Smooth muscle cell (in vitro differentiated cells): ENCODE results near the gene PTAR1. TPM values are rescaled to one million over a fixed set of nuclear protein-coding genes. Genes with fewer than 3 reads are reported as not detected.

Experiments
- DNase-seq: peaks from one replicate; lab custom pipeline; 2025; ENCODE audit not compliant: unreplicated experiment; lab: John Stamatoyannopoulos, UW
- H2AFZ ChIP-seq: fragments of 200-600 bp; sonication (generic); 2 replicates; pipeline ENCODE4 v1.6.0; 2016; ENCODE audit warnings: antibody characterized with exemption, low read depth, mild to moderate bottlenecking
- H3F3A ChIP-seq: fragments of 200-600 bp; sonication (generic); 2 replicates; pipeline ENCODE4 v1.6.0; 2017; ENCODE audit warnings: antibody characterized with exemption, low read depth
- H3K27ac ChIP-seq: fragments of 200-600 bp; sonication (generic); 2 replicates; pipeline ENCODE4 v1.5.1; 2016; ENCODE audit warnings: low read depth, mild to moderate bottlenecking
- H3K27me3 ChIP-seq: fragments of 200-600 bp; sonication (generic); 2 replicates; pipeline ENCODE4 v1.6.1; 2016; ENCODE audit warnings: low read depth, mild to moderate bottlenecking
- H3K36me3 ChIP-seq: fragments of 200-600 bp; sonication (generic); 2 replicates; pipeline ENCODE4 v1.5.1; 2016; ENCODE audit warnings: low read depth
- H3K4me1 ChIP-seq: fragments of 200-600 bp; sonication (generic); 2 replicates; pipeline ENCODE4 v1.5.1; 2016; ENCODE audit warnings: low read depth
- H3K4me2 ChIP-seq: fragments of 200-600 bp; sonication (generic); 2 replicates; pipeline ENCODE4 v1.6.0; 2016; ENCODE audit warnings: mild to moderate bottlenecking
- H3K4me3 ChIP-seq: fragments of 200-600 bp; sonication (generic); 2 replicates; pipeline ENCODE4 v1.5.1; 2016; ENCODE audit warnings: mild to moderate bottlenecking
- H3K79me2 ChIP-seq: fragments of 200-600 bp; sonication (generic); 2 replicates; pipeline ENCODE4 v1.6.0; 2016; ENCODE audit warnings: low read depth, mild to moderate bottlenecking
- H3K9ac ChIP-seq: fragments of 200-600 bp; sonication (generic); 2 replicates; pipeline ENCODE4 v1.6.0; 2016; ENCODE audit warnings: low read depth
- H3K9me3 ChIP-seq: fragments of 200-600 bp; sonication (generic); replicated peaks from 2 replicates; pipeline ENCODE4 v1.5.1; 2016; ENCODE audit warnings: low read depth
- H4K20me1 ChIP-seq: fragments of 200-600 bp; sonication (generic); 2 replicates; pipeline ENCODE4 v1.6.0; 2016; ENCODE audit warnings: low read depth
- WGBS: methylation state at CpG from one replicate; pipeline ENCODE4 v1.1.7; 2016; ENCODE audit warnings: low lambda C conversion rate; 5-methylcytosine and 5-hydroxymethylcytosine counted together
- polyA plus RNA-seq: library from polyadenylated mRNA; unstranded; fragments of >200 nt; fragmentation: Nextera tagmentation; extraction: Ambion mirVana; gene quantifications from 2 replicates; pipeline ENCODE4 v1.2.1, GENCODE V29; 2016
- total RNA-seq: library from RNA; depleted of rRNA; stranded (reverse); fragments of >200 nt; gene quantifications from 2 replicates; pipeline ENCODE4 v1.2.3, GENCODE V29; 2014
- TF ChIP-seq, protein P1 (sequence below): fragments of 200-600 bp; sonication (generic); IDR thresholded peaks from 2 replicates; pipeline ENCODE4 v1.5.1; 2017; ENCODE audit warnings: borderline replicate concordance, mild to moderate bottlenecking, antibody characterized with exemption; ENCODE audit not compliant: insufficient read depth, poor library complexity, severe bottlenecking

Gene PTAR1
- total and polyA plus RNA-seq, 2 experiments from 2014 or later, result 6.8 to 98.8 TPM

DNA sequence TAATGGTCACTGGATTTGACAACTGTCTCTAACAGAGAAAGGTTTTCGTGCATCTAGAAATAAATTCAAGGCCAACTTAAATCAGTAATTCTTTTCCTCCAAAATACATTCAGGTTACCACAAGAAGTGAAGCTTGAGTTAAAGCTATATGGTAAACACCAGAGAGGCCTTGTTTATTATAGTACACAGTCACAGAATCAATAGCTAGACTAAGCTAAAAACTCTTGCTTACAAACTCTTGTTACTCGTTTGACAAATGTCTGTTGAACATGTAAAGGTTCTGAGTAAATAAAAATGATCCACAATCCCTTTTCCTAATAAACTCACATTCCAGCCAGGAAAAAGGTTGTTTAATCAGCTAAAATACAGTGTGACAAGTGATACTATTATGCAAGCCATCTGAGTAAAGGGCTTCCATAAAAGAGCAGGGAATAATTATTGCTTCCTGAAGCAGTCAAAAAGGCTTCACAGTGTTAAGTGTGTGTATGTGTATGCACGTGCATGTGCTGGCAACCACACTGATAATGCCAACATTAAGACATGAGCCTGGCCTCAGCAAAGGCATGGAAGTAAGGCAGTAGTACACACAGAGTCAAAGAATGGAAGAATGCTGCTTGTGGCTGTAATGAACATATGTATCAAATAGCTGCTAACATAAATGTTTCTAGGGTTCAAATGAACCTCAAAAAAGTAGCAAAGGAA is 12.8 kb downstream of the PTAR1 start:
- WGBS, result 71% methylated on average over 3 of the region's 3 CpGs
- no peak overlapping the region for H3K4me3 ChIP-seq
- no peak overlapping the region for H2AFZ ChIP-seq
- H3K79me2 ChIP-seq, result peaks cover 41% of the 10 kb centered on the region
- H3K4me2 ChIP-seq, result no peak overlapping the region
- H3K27ac ChIP-seq, result no peak overlapping the region
- H3K36me3 ChIP-seq, result no peaks in the 10 kb centered on the region
- H4K20me1 ChIP-seq, result peaks cover 98% of the 10 kb centered on the region
- H3K9me3 ChIP-seq, result no peaks in the 10 kb centered on the region
- no peak overlapping the region for H3K9ac ChIP-seq
- no peaks in the 10 kb centered on the region for H3K4me1 ChIP-seq
- H3K27me3 ChIP-seq, result no peaks in the 10 kb centered on the region
- DNase-seq, result no peak
- TF ChIP-seq, protein P1, sequence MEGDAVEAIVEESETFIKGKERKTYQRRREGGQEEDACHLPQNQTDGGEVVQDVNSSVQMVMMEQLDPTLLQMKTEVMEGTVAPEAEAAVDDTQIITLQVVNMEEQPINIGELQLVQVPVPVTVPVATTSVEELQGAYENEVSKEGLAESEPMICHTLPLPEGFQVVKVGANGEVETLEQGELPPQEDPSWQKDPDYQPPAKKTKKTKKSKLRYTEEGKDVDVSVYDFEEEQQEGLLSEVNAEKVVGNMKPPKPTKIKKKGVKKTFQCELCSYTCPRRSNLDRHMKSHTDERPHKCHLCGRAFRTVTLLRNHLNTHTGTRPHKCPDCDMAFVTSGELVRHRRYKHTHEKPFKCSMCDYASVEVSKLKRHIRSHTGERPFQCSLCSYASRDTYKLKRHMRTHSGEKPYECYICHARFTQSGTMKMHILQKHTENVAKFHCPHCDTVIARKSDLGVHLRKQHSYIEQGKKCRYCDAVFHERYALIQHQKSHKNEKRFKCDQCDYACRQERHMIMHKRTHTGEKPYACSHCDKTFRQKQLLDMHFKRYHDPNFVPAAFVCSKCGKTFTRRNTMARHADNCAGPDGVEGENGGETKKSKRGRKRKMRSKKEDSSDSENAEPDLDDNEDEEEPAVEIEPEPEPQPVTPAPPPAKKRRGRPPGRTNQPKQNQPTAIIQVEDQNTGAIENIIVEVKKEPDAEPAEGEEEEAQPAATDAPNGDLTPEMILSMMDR, result no peak
- H3F3A ChIP-seq, result no peaks in the 10 kb centered on the region

DNA sequence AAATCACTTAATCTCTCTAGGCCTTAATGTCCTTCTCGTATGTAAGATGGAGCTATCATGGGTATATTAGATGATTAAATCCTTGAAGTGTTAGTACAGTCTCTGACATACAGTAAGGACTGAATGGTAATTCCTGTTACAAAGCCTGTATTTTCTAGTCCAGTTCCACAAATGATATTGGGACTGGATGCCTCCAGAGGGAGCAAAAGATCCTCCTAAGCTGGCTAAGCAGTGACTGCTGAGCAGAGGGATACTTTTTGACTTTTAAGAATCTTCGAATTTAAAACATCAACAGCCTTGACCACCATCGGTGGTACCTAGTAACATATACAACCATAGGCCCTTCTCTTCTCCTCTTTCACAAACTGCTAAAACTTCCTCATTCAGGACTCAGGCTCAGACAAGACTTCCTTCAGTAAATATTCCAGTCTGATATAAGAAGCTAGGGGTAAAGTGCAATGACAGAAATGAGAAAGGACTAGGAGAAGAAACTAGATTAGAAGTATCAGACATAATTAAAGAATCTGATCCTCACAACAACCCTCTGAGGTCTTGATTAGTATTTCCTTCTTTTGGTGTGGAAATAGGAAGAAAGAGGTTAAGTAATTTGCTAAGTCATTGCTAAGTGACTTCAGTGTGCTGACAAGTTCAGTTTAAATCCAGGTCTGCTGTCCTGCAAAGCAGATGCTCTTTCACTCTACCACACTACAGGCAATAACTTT is 13.9 kb downstream of the PTAR1 start:
- no peaks in the 10 kb centered on the region for H3K27me3 ChIP-seq
- peak overlapping the region; percentile 4 for H3K27ac ChIP-seq
- H3K4me1 ChIP-seq, result no peaks in the 10 kb centered on the region
- peaks cover 32% of the 10 kb centered on the region for H3K79me2 ChIP-seq
- no peak overlapping the region for H2AFZ ChIP-seq
- 39% methylated on average over 3 of the region's 3 CpGs for WGBS
- H4K20me1 ChIP-seq, result peaks cover 95% of the 10 kb centered on the region
- no peaks in the 10 kb centered on the region for H3K9me3 ChIP-seq
- H3K4me2 ChIP-seq, result no peak overlapping the region
- TF ChIP-seq, protein P1, result peak; percentile 31
- H3K36me3 ChIP-seq, result no peaks in the 10 kb centered on the region
- H3K9ac ChIP-seq, result no peak overlapping the region
- H3K4me3 ChIP-seq, result no peak overlapping the region
- H3F3A ChIP-seq, result no peaks in the 10 kb centered on the region
- no peak for DNase-seq

DNA sequence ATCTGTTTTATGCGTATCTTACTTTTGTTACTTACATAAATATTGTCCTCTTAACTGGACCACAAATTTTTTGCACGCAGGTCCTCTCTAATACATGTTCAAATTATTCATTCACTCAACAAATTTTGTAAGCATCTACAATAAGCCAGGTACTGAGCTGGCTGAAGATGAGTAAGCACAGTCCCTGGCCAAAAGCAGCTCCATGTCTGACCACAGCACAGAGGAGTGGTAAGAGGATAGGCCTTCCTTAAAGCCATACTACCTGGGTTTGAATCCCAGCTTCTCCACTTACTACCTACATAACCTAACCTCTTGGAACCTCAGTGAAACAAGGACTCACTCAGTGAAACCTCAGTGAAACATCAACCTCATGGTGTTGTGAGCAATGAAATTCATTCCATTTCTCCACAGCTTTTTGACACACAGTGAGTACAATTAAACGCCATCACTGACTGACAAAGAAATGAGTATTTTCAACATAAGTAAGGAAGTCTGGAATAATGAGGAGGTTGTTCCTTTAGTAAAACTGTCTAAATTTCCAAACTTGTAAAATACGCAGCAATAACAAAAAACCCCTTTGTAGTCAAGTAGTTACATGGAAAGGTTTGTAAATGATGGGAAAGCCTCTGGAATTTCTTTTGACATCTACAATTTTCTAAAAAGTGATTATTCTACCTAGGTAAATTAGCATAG is 15.0 kb downstream of the PTAR1 start:
- Histone ChIP-seq H3K4me2 (no peak overlapping the region), H3K79me2 (peaks cover 36% of the 10 kb centered on the region)

More for the DNA sequence above, 15.0 kb downstream of the PTAR1 start:
- Histone ChIP-seq H4K20me1 (peaks cover 93% of the 10 kb centered on the region), H3K4me3 (no peak overlapping the region), H3K27me3 (no peaks in the 10 kb centered on the region), H2AFZ (no peak overlapping the region), H3K27ac (no peak overlapping the region), H3K36me3 (peaks cover 3% of the 10 kb centered on the region), H3K9ac (no peak overlapping the region), H3K4me1 (no peaks in the 10 kb centered on the region), H3F3A (no peaks in the 10 kb centered on the region), H3K9me3 (no peaks in the 10 kb centered on the region)
- TF ChIP-seq, protein P1, result no peak
- no peak for DNase-seq
- 96% methylated on average over 4 of the region's 4 CpGs for WGBS
